ENCODE results near the gene ERLEC1.

GRCh38 chr2:53778536-53779162 lies 8.2 kb upstream of the ERLEC1 start:
- TF ChIP-seq CTCF (IDR thresholded peaks at IDR 0.05) (no peak), POLR2A (IDR thresholded peaks at IDR 0.05) (no peak)

All from suprapubic skin (tissue), 3 donors.